GM21526 (cell line): ENCODE measurements around the gene PON2.

Experiments
- ATAC-seq: cut with Tn5 transposase; IDR thresholded peaks from one replicate; pipeline ENCODE4 v1.9.1; 2021; ENCODE audit warnings: moderate library complexity; ENCODE audit not compliant: unreplicated experiment, low FRiP score

The PON2 gene

GRCh38 chr7:95446618-95447017 is 11.8 kb upstream of the PON2 start:
- no peak for ATAC-seq

DNA sequence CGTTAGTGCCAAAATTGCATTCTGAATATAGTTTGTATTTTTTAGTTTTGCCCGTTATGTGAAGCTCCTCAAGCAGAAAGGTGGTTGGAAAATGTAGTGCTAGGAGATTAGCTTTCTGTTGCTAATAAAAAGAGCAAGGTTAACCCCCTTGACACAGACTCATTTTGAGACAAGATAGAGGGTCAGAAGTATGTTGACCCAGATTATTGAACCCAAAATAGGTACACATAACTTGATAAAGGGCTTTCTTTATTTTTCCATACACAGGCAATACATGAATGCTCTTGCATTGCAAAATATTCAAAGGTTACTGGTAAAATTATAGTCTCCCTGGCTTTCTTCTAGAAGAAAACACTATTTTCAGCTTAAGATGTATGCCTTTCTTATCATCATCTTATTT is 10.0 kb upstream of the PON2 start:
- no peak for ATAC-seq

- no peak for ATAC-seq
Measured at GRCh38 chr7:95441042-95441823, 6.4 kb upstream of the PON2 start.

GRCh38 chr7:95440394-95441038 is 5.7 kb upstream of the PON2 start:
- no peak for ATAC-seq

DNA sequence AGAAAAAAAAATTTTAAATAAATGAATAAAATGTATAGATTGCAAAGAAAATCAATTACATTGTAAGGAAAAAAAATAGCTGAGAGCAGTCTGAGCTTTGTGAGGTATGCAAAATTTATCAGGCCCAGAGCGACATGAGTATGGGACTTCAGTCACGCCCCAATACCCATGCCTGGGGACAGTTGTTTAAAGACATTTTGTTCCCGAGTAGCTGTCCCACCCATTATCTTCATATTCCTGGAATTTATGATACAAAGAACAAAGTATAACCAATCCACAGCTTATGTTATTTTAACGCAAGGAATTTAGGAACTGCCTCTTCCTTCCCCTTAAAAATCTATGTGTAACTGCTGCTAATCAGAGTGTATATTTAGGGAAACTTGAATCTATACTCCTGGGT is 1.6 kb upstream of the PON2 start:
- ATAC-seq = no peak

DNA sequence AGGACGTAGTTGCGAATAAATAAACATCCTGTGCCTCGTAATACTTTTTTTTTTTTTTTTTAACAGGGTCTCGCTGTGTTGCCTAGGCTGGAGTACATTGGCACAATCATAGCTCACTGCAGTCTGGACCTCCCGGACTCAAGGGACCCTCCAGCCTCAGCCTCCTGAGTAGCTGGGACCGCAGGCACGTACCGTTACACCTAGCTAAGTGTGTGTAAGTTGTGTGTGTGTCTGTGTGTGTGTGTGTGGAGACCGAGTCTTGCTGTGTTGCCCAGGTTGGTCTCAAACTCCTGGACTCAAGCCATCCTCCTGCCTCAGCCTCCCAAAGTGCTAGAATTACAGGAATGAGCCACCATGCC is 573 bp upstream of the PON2 start:
- no peak for ATAC-seq

DNA sequence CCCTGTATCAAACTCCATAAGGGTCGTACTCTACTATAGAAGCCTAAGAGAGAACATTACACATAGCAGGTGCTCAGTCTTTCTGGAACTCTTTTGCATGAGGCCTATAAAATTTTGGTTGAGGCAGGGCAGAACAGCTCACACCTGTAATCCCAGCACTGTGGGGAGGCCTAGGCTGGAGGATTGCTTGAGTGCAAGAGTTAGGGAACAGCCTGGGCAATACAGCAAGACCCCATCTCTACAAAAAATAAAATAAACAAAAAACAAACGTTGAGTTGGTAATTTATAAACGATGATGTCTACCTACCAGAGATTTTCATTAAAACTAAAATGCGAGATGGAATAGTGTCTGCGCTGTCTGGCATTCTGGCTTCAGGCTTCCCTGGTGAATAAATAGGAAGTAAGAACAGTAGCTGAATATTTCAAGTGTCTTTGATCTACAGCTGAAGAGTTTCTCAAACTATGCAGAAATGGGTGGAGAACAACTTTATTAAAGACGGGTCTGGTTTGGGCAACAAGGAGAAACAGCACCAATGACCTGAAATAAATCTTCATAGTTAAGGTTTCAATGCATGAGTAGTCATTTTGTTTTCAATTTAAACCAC is 774 bp downstream of the PON2 start:
- no peak for ATAC-seq

GRCh38 chr7:95433129-95433528 is 1.7 kb downstream of the PON2 start:
- no peak for ATAC-seq

DNA sequence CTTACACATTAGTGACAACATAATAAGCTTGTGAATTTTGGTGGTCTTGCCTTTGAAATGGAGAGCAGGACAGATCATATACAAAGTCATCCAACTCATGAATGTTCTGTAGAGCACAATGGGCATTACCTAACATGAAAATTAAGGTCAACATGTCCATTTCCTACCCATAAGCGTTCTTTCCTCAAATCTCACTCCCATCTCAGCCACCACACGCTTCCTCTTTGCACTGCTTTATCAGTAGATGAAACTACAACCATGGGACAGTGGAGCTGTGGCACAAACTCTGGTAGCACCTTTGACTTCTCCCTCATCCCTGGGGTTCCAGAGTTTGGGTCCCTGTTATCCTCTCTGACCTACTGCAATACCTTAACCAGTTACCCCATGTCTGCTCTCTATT is 2.2 kb downstream of the PON2 start:
- no peak for ATAC-seq

DNA sequence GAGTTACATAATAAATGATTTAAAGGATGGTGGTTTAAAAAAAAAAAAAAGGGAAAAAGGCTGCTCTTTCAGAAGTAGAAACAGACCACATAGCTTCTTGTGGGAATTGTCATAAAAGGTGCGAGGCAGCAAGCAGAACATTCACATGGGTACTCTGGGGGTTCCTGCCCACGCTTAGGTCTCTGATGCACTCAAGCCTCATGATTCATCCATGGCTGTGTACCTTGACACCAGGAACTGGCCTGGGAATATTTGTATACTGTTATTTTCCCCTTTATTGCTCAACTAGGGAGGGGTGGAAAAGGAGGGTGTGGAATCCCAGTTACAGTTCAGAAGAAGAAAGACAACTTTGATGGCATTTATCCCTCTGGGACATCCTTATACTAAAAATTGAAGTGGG is 4.0 kb downstream of the PON2 start:
- ATAC-seq = no peak

DNA sequence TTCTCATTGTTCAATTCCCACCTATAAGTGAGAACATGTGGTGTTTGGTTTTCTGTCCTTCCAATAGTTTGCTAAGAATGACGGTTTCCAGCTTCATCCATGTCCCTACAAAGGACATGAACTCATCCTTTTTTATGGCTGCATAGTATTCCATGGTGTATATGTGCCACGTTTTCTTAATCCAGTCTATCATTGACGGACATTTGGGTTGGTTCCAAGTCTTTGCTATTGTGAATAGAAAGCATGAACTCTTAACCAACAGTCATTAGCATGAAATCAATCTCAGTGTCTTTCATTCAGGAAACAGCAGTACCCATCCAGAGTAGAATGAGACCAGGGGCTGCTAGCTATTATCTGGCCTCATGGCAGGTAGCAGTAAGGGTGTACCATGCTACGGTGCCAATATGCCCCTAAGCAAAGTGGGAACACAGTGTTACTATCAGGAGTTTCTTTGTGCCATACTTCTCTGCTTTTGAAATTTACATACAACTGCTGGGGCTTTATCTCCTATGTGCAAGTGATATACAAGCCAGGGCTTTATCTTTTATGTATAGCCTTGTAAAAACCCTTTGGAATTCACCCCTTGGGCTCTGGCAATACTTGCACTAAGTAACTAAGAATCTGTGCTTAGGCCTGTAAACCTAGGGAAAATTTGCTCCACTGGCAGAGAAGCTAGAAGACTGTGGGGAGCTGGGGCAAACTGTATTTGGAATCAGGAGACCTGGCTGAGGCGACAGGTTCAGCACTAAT is 5.4 kb downstream of the PON2 start:
- ATAC-seq = no peak

DNA sequence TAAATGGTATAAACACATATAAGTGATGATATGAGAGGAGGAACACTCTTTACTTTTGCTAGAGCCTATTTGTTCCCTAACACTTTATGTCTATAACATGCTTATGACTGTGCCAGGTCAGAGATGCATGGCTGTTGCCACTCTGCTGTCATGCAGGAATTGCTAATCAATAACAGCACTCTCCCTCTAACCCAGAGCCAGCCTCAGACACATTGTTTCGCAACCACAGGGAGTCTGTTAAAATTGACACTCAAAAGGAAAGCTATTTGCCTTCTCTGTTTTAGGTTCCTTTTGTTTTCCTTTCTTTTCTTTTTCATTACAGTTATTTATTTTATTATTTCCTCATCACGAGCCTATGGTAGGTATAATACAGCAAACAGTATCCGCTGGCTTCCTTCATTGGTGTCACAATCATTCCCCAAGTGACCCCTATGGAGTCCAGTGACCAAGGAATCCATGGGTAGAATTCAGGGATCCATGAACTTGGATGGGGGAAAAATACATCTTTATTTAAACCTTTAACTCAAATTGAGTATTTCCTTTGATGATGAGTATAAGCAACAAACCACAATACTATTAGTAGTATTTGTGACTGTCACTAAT is 6.8 kb downstream of the PON2 start:
- ATAC-seq = no peak

DNA sequence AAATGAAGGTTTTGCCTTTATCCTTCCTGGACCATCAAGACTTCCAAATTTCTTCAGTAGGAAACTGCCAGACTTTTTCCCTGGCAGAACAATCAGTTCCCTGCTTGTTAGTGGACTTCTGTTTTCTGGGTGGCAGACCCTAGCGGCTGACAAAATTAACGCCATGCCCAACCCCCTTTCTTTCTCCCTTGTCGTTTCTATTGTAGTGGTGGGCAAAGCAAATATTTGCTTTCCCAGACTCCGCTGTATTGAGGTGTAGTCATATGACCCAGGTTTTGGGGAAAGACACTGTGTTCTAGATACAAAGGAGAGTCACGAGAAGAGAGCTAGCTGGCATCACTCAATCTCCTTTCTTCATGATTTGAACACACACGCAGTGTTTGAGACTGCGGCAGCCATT is 7.7 kb downstream of the PON2 start:
- no peak for ATAC-seq

DNA sequence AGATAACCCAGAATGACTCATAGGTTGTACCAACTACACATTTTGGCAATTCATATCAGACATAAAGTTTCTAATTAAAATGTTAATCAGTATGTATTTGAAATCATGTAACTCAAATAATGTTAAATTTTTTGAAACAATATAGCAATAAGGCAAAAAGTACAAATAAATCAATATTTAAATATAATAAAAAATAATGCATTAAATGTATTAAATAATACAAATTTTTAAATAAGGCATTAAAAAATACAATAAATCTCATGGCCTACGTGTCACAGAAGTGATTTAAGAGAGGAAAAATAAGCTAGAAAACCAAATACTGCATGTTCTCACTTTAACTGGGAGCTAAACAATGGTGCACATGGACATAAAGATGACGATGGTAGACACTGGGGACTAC is 9.1 kb downstream of the PON2 start:
- no peak for ATAC-seq

GRCh38 chr7:95424716-95425115 is 10.1 kb downstream of the PON2 start:
- no peak for ATAC-seq

DNA sequence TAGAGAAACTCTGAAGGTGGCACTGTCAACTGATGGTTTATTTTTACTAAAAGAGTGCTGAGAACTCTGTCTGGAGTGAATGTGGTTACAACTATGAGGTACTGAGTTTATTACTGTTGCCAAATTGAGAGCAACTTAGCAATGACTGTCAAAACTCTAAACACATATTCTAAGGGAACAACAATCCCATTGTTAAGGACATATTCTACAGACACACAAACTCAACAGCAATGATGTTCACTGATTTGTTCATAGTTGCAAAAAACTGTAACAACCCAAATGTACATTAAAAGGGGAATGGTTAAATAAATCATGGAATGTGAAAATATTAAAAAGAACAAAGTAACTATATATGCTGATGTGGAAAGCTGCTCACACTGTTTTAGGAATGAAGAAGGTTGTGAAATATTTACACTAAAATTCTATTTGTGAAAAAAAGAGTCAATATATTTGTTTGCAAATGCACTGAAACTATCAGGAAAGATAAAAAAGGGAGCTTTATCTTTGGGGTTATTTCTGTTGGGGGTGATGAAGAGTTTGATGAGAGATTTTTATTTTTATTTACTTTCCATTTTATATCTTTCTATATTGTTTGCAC is 12.9 kb downstream of the PON2 start:
- ATAC-seq = no peak

DNA sequence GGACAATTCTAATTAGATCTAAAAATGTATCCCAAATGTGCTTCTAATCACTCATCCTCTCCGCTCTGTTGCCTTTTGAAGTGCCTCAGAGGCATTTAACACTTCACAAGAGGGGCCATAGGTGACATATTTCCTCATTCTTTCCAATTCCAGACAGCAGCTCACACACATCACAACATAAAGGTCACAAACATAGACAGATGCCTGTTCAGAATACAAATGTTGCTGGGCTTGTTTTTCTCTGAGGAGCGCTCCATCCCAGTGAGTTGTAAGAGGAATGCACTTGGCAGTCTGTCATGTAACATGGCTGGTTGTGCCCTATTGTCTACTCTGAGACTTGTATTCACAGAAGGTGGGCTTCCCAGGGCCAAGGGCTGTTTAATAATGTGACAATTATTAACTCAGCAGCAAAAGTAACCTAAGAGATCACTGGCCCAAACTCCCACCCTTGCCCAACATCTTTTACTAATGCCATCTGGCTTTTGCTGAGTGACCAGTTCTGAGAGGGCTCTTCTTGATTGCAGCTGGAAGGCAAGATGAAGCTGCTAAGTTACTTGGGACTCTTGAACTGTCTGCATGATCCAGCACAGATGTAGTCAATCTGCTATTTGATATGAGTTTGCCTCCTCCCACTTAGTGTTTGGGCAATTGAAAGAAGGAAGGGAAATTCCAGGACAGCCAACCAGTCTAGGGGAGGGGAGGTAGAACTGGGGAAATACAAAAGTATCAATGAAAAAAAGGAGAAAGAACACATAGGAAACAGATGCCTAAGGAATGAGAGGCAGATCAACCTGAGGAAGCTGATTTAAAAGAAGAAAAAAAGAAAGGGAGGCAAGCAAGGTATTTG is 13.6 kb downstream of the PON2 start:
- no peak for ATAC-seq

- no peak for ATAC-seq
Measured at GRCh38 chr7:95412075-95412474, 22.8 kb downstream of the PON2 start.

- ATAC-seq = no peak
Measured at GRCh38 chr7:95411666-95412065, 23.2 kb downstream of the PON2 start.

GRCh38 chr7:95411036-95411435 is 23.8 kb downstream of the PON2 start:
- ATAC-seq = no peak
